Measurements from ENCODE around the gene METTL5. TPM values are rescaled to one million over a fixed set of nuclear protein-coding genes. Genes with fewer than 3 reads are reported as not detected.

The METTL5 gene
- total RNA-seq, 1 donor from 2014 or later: 22.1 TPM

DNA sequence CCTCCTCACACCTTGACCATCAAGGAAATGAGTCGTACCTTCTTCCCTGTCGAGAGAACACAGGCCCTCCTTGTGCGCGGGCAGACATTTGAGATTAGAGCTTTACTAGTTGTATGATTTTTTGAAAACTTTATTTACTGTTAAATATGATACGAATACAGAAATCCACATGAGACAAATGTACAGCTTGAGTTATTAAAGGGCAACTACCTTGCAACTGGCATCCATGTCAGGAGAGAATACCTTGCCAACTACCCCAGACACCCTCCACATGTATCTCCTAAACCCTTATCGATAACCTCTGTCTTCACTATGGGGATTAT lies 62.8 kb downstream of the METTL5 start:
- no peak overlapping the region for H3K27ac ChIP-seq
- H3K36me3 ChIP-seq: no peaks in the 10 kb centered on the region
- TF ChIP-seq POLR2AphosphoS5 (IDR thresholded peaks at IDR 0.05; ENCODE audit: insufficient read depth in 1 of 2, low read depth in 1 of 2): no peak
- TF ChIP-seq, protein P1, sequence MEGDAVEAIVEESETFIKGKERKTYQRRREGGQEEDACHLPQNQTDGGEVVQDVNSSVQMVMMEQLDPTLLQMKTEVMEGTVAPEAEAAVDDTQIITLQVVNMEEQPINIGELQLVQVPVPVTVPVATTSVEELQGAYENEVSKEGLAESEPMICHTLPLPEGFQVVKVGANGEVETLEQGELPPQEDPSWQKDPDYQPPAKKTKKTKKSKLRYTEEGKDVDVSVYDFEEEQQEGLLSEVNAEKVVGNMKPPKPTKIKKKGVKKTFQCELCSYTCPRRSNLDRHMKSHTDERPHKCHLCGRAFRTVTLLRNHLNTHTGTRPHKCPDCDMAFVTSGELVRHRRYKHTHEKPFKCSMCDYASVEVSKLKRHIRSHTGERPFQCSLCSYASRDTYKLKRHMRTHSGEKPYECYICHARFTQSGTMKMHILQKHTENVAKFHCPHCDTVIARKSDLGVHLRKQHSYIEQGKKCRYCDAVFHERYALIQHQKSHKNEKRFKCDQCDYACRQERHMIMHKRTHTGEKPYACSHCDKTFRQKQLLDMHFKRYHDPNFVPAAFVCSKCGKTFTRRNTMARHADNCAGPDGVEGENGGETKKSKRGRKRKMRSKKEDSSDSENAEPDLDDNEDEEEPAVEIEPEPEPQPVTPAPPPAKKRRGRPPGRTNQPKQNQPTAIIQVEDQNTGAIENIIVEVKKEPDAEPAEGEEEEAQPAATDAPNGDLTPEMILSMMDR (IDR thresholded peaks at IDR 0.05): no peak
- TF ChIP-seq POLR2A (IDR thresholded peaks at IDR 0.05): no peak
- no peak overlapping the region for H3K4me3 ChIP-seq
- DNase-seq (ENCODE audit: extremely low spot score in 2 of 2): no peak
- no peaks in the 10 kb centered on the region for H3K27me3 ChIP-seq
- intact Hi-C loops (cut with DNase I): no loop called here
- no peaks in the 10 kb centered on the region for H3K9me3 ChIP-seq
- H3K4me1 ChIP-seq: no peaks in the 10 kb centered on the region

Other genes with a start within 250 kb of the METTL5 start
- 48.1 TPM for gene PPIG, start 240.6 kb downstream of the METTL5 start, total RNA-seq
- 0.49 TPM for gene CFAP210, start 130.5 kb downstream of the METTL5 start, total RNA-seq
- gene PHOSPHO2, start 130.4 kb downstream of the METTL5 start, total RNA-seq: 4.7 TPM
- 5.6 TPM for gene KLHL23, start 91.1 kb downstream of the METTL5 start, total RNA-seq
- 47.1 TPM for gene SSB, start 26.0 kb downstream of the METTL5 start, total RNA-seq
- 59.2 TPM for gene UBR3, start 2.5 kb upstream of the METTL5 start, total RNA-seq

All from vagina (tissue), 2 donors.